ENCODE data around the gene CCR5.

CCR5 gene

DNA sequence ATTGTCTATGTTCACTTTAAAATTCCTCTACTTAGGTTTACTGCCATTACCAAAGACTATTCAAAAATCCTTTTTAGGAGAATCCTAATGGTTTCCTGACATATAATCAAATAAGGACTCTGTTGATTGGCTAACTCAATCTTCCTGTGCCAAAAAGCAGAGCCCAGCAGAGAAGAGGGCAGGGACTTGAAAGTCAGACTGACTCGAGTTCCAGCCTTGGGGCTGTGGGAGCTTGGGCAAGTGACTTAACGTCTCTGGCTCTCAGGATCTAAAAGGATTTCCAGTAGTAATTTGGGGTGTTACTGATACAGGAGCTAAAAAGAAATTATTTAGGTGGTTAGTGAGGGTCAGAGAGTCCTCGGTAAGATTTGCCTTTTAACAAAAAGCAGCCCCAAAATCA lies 10.9 kb downstream of the CCR5 start:
- H3K36me3 ChIP-seq (ENCODE audit: insufficient read depth, low read length), result no peaks in the 10 kb centered on the region
- DNase-seq, result no peak
- TF ChIP-seq, protein P1, sequence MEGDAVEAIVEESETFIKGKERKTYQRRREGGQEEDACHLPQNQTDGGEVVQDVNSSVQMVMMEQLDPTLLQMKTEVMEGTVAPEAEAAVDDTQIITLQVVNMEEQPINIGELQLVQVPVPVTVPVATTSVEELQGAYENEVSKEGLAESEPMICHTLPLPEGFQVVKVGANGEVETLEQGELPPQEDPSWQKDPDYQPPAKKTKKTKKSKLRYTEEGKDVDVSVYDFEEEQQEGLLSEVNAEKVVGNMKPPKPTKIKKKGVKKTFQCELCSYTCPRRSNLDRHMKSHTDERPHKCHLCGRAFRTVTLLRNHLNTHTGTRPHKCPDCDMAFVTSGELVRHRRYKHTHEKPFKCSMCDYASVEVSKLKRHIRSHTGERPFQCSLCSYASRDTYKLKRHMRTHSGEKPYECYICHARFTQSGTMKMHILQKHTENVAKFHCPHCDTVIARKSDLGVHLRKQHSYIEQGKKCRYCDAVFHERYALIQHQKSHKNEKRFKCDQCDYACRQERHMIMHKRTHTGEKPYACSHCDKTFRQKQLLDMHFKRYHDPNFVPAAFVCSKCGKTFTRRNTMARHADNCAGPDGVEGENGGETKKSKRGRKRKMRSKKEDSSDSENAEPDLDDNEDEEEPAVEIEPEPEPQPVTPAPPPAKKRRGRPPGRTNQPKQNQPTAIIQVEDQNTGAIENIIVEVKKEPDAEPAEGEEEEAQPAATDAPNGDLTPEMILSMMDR (IDR thresholded peaks at IDR 0.05; ENCODE audit: borderline replicate concordance, extremely low read depth, low read length, poor library complexity, severe bottlenecking), result no peak
- no peak for TF ChIP-seq EZH2 (IDR thresholded peaks at IDR 0.05; ENCODE audit: borderline replicate concordance, low read depth, low read length, severe bottlenecking)
- H3K4me2 ChIP-seq (ENCODE audit: insufficient read depth, low read length), result no peak overlapping the region
- no peak for ATAC-seq (ENCODE audit: insufficient read depth, low read depth)
- H3K27me3 ChIP-seq (ENCODE audit: insufficient read depth, low read length, poor library complexity), result no peaks in the 10 kb centered on the region
- H3K9ac ChIP-seq (ENCODE audit: low read depth, low read length), result no peak overlapping the region
- H4K20me1 ChIP-seq (ENCODE audit: insufficient read depth, low read length), result no peaks in the 10 kb centered on the region
- no peak overlapping the region for H3K4me3 ChIP-seq (ENCODE audit: low read depth in 1 of 2, low read length in 2 of 2)
- peak overlapping the region; percentile 88 for H3K27ac ChIP-seq (ENCODE audit: low read length)
- H3K9me3 ChIP-seq (ENCODE audit: insufficient read depth, low read length, severe bottlenecking), result no peaks in the 10 kb centered on the region
- no peaks in the 10 kb centered on the region for H3K79me2 ChIP-seq (ENCODE audit: insufficient read depth, low read length)
- peaks cover 77% of the 10 kb centered on the region for H3K4me1 ChIP-seq (ENCODE audit: insufficient read depth, low read length)
- no peak overlapping the region for H2AFZ ChIP-seq (ENCODE audit: low read depth, low read length)

DNA sequence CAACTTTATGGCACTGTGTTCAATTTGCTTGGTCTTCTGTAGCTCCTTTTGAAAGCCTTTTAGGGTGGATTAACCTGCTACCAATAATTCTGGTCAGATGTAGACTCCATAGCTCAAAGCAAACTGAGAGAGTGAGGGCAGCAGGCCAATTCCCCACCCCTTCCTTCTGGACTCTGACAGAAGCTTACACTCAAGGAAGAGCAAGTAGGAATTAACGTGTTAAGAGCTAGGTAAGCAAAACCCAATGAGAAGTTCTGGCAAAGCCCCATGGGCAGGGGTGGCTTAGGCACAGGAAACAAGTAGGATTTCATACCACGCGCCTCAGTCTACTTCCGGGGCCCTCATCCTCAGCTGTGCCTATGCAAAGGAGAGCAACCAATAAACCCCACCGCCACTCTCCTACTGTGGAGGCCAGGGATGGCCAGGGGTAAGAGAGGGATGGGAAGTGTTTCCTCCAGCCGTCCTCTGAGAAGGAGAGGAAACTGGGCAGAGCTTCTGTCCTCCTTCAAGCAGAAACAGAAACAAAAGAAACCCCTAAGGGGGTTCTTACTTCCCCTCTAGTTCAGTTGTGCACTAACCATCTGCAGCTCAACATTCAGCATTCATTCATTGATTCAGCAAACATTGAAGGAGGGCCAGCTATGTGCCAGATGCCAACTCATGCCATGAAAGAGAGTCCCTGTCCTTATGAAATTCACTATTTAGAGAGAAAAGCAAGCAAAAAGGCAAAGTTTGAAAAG lies 12.6 kb downstream of the CCR5 start:
- H3K27ac ChIP-seq (ENCODE audit: low read length), result peak overlapping the region; percentile 88
- H3K79me2 ChIP-seq (ENCODE audit: insufficient read depth, low read length), result no peaks in the 10 kb centered on the region
- H3K9me3 ChIP-seq (ENCODE audit: insufficient read depth, low read length, severe bottlenecking), result no peaks in the 10 kb centered on the region
- H3K4me3 ChIP-seq (ENCODE audit: low read depth in 1 of 2, low read length in 2 of 2), result peak overlapping the region in 1 of 2 experiments; percentile 3; a peak in 1 of 4 replicates
- peak overlapping the region; percentile 51 for H3K4me2 ChIP-seq (ENCODE audit: insufficient read depth, low read length)
- no peaks in the 10 kb centered on the region for H3K27me3 ChIP-seq (ENCODE audit: insufficient read depth, low read length, poor library complexity)
- no peak for TF ChIP-seq EZH2 (IDR thresholded peaks at IDR 0.05; ENCODE audit: borderline replicate concordance, low read depth, low read length, severe bottlenecking)
- TF ChIP-seq, protein P1 (IDR thresholded peaks at IDR 0.05; ENCODE audit: borderline replicate concordance, extremely low read depth, low read length, poor library complexity, severe bottlenecking), result no peak
- DNase-seq (peak; percentile 68), ATAC-seq (ENCODE audit: insufficient read depth, low read depth) (peak; percentile 59)
- H4K20me1 ChIP-seq (ENCODE audit: insufficient read depth, low read length), result no peaks in the 10 kb centered on the region
- no peak overlapping the region; the same call in 1 of the 2 replicates for H2AFZ ChIP-seq (ENCODE audit: low read depth, low read length)
- H3K36me3 ChIP-seq (ENCODE audit: insufficient read depth, low read length), result no peaks in the 10 kb centered on the region
- H3K4me1 ChIP-seq (ENCODE audit: insufficient read depth, low read length), result peaks cover 84% of the 10 kb centered on the region
- H3K9ac ChIP-seq (ENCODE audit: low read depth, low read length), result peak overlapping the region; percentile 24

DNA sequence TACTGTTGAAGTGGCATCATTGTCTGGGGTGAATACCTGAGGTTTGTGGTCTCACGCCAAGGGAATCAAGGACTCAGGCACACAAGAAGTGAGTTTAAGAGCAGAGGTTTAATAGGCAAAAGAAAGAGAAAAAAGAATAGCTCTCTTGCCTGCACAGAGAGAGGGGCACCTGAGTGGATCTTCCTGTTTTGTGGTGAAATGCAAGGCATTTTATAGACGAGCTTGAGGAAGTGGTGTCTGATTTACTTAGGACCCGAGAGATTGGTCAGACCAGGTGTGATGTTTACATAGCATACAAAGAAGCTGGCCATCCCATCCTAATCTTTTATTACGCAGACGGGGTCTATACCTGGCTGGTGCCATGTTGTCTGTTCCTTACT lies 13.2 kb downstream of the CCR5 start:
- Histone ChIP-seq H3K9me3 (ENCODE audit: insufficient read depth, low read length, severe bottlenecking) (no peaks in the 10 kb centered on the region), H3K9ac (ENCODE audit: low read depth, low read length) (peak overlapping the region; percentile 24), H3K79me2 (ENCODE audit: insufficient read depth, low read length) (no peaks in the 10 kb centered on the region), H4K20me1 (ENCODE audit: insufficient read depth, low read length) (no peaks in the 10 kb centered on the region), H3K4me3 (ENCODE audit: low read depth in 1 of 2, low read length in 2 of 2) (peak overlapping the region in 1 of 2 experiments; percentile 8; a peak in 1 of 4 replicates), H3K27ac (ENCODE audit: low read length) (peak overlapping the region; percentile 88), H3K27me3 (ENCODE audit: insufficient read depth, low read length, poor library complexity) (no peaks in the 10 kb centered on the region), H3K36me3 (ENCODE audit: insufficient read depth, low read length) (no peaks in the 10 kb centered on the region), H3K4me2 (ENCODE audit: insufficient read depth, low read length) (peak overlapping the region; percentile 51), H3K4me1 (ENCODE audit: insufficient read depth, low read length) (peaks cover 84% of the 10 kb centered on the region), H2AFZ (ENCODE audit: low read depth, low read length) (no peak overlapping the region)
- TF ChIP-seq, protein P1 (IDR thresholded peaks at IDR 0.05; ENCODE audit: borderline replicate concordance, extremely low read depth, low read length, poor library complexity, severe bottlenecking), result no peak
- TF ChIP-seq EZH2 (IDR thresholded peaks at IDR 0.05; ENCODE audit: borderline replicate concordance, low read depth, low read length, severe bottlenecking), result no peak
- DNase-seq (peak; percentile 60), ATAC-seq (ENCODE audit: insufficient read depth, low read depth) (peak; percentile 60)
